ENCODE data around the gene ODR4.

DNA sequence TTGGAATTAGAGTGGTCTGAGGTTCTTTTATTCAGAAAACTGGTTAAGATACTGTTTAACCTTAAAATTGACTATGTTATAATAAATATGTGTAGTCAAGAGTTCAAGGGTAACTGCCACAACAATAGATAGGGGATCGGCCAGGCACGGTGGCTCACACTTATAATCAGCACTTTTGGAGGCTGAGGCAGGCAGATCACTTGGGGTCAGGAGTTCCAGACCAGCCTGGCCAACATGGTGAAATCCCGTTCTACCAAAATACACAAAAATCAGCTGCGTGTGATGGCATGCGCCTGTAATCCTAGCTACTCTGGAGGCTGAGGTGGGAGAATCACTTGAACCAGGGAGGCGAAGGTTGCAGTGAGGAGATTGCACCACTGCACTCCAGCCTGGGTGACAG is 45.8 kb downstream of the ODR4 start:
- TF ChIP-seq FOXM1 (IDR thresholded peaks at IDR 0.05; ENCODE audit: borderline replicate concordance) (no peak), SUZ12 (IDR thresholded peaks at IDR 0.05) (no peak), ARNT (IDR thresholded peaks at IDR 0.05) (no peak), SP1 (IDR thresholded peaks at IDR 0.05) (no peak), NFRKB (IDR thresholded peaks at IDR 0.05) (no peak)

All from HEK293T (cell line).